HG03280 (cell line): Measurements from ENCODE around the gene OTOGL.
"Not testable (repeated sequence)": the region's sequence is repeated elsewhere in the genome, so short reads cannot be mapped to it uniquely, and the experiment has no call there.

Experiments
- ATAC-seq: cut with Tn5 transposase; IDR thresholded peaks from one replicate; pipeline ENCODE4 v1.9.1; 2021; ENCODE audit warnings: mild to moderate bottlenecking, moderate library complexity; ENCODE audit not compliant: unreplicated experiment

The OTOGL gene

DNA sequence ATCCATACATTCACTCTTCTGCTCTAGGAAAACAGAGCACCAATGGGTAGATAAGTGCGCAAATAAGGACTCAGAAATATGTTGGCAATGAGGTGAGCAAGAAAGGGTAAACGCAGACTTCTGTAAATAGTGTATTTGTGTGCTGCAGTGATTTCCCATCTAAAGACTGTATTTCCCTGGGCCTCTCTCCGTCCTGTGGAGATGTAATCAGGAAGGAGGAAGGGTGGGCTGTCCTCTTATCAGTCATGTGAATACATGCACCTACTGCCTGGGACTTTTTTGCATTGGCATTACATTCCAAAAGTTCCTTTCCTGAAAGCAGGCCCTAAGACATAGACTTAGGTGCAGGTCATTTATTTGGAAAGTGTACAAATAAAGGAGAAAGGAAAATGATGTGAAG is 114.5 kb downstream of the OTOGL start:
- ATAC-seq, result no peak

DNA sequence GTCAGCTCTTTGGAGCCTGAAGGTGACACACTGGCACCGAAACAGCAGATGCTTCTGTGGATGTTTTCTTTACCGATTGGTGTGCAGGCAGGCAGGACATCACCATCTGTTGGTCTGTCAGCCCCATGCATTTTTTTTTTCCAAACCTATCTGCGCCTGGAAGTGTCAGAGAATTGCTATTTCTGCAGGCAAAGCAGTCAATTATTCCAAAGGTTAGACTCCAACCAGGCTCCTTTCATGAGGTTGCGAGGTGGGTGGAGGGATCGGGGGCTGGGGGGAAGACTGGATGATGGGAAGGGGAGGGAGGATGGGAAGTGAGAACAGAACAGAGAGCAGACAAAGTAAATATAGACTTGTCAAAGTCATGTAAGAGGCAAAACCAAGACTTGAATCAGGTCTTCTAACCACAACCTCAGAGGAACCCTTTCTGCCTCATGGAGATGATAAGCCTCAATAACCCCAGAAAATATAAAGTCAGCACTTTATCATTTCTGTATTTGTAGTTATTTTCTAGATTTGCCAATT is 117.7 kb downstream of the OTOGL start:
- no peak for ATAC-seq

DNA sequence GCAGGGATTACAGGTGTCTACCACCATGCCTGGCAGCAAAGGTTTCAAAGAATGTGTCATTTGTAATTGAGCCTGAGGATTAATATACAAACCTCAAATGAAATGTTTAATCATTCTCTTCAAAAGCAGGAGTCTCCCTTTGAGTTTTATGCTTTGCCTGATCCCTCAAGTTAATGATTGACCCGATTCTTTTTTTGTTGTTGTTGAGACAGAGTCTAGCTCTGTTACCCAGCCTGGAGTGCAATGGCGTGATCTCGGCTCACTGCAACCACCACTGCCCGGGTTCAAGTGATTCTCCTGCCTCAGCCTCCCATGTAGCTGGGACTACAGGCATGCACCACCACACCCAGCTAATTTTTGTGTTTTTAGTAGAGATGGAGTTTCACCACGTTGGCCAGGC is 119.6 kb downstream of the OTOGL start:
- not testable (repeated sequence) for ATAC-seq

DNA sequence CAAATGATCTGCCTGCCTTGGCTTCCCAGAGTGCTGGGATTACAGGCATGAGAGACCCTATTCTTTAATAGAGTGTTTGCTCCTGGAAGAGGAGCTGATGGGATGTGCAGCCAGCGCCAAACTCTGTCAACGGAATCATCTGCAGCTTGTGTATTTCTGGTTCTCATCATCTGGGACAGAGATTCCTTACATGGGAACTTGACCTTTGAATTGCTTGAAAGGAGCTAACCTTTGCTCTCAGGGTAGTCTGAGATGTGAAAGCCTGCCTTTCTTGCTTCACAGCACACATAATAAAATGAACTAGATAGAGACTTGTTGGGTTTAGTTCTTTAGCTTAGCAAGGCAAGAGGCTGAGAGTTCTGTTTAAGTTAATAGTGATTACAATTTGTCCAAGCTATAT is 120.0 kb downstream of the OTOGL start:
- ATAC-seq, result no peak

DNA sequence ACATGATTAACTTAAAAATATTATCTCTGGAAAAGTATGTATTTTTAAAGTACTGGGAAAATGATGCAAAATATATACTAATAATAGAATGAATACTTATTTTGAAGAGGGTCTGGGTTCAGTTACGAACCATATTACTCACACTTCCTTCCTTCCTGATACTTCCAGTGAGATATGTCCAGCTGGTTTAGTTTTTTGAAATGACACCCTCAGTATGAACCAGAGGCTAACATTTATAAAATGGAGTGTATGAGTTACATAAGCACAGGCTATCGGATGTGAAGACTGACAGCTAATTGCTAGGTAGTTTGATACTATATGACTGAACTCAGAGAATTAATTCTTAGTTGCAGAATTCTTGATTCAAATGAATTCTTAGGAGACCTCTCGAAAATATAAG is 122.9 kb downstream of the OTOGL start:
- no peak for ATAC-seq

DNA sequence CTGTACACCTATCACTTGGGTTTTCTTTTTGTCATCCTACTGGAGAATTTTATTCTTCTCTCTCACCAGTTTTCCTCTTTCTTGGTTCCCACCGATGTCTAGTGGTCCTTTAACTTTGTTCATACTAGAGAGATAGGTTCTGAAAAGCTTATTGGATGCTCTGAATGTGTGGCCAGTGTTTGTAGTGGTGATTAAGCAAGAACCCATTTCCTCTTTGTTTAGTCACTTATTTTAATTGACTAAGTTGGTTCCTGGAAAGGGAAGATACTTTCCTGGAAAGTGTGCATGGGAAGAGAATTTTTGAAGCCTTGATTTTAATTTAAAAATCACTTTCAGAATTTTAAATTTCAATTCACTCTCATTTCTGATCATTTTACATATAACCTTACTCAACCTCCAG is 127.2 kb downstream of the OTOGL start:
- no peak for ATAC-seq

DNA sequence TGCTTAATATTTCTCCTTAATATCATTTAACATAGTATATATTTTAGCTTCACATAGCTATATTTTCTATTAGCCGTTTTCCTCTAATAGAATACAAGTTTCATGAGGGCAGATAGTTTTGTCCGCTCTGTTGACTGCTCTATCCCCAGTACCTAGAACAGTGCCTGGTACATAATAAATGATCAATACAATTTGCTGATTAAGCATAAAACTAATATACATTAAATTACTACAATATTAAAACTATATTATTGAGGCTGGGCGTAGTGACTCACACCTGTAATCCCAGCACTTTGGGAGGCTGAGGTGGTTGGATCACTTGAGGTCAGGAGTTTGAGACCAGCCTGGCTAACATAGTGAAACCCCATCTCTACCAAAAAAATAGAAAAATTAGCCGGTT is 128.6 kb downstream of the OTOGL start:
- ATAC-seq, result not testable (repeated sequence)

DNA sequence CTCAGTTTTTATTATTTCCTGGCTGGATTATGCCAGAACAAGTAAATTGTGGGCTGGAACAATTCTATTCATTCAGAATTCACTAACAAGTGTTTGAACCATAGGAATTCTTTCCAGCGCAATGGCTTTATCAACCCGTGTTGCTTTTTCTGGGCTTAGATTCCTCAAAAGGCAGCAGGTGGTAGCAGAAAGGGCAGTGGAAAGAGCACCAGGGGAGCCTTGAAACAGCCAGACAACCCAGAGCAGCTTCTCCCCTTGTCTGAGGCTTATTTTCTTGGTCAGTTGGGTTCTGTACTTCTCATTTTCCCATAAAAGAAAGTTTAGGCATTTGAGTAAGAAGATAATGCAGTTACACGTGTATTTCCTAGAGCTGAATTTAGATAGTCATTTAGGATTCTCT is 130.7 kb downstream of the OTOGL start:
- no peak for ATAC-seq

DNA sequence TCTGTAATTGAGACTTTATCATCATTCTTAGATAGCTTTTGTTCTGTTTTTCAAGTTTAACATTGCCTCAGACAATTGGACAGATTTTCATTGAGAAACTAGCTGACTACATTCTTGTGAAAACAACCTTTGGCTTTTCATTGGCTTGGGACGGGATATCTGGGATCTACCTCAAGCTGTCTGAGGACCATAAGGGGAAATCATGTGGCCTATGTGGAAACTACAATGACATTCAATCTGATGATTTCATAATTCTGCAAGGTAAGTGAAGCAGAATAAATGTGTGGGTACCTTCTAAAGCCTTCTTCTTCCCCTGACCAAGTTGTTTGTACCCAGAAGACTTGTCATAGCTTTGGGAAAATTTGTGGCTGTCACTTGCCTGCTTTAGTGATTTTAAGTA is 133.5 kb downstream of the OTOGL start:
- no peak for ATAC-seq

DNA sequence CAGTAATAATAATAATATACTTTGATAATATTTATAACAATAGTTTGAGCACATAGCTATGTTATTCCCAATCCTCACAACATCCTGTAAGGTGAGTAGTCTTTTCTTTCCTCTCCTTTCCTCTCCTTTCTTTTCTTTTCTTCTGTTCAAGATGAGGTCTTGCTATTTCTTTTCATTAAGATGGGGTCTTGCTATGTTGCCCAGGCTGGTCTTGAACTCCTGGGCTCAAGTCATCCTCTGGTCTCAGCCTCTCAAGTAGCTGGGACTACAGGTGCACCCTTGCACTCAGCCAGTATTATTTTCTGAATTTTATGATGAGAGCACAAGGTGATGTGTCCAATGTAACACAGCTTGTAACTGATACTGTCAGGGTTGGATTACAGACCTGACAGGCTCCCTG is 134.6 kb downstream of the OTOGL start:
- ATAC-seq, result no peak

DNA sequence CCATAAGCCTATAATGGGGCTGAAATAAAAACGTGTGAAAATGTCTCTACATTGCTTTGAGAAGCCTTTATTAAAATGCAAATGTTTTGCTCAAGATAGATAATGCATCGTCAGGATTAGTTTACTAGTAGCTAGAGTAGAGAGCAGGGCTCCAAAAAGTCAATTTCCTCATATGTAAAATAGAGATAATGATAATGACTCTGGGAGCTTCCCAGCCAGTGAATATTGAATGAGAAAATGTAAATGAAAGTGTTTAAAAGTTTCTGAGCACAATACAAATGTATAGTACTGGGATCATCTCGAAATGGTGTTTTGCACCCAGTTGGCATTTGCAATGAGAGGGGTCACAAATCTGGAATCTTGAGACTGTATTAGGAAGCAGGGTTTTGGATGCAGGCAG is 135.3 kb downstream of the OTOGL start:
- no peak for ATAC-seq

DNA sequence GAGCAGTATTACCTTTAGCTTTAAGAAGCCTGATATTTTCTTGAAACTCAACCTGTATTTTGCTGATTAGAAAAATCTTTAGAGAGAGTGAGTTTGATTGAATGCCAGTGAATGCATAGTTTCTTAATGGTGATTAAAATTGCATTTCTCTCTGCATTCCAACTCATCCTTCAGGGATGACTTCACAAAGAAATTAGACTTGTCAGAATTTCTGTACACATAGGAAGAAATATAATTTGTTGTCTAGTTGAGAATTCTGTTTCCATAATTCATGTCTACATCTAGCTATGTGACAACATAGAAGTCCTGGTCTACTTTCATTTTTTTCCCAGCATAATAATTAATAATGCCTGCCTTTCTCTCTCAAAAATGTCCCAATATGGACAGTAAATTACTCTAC is 136.6 kb downstream of the OTOGL start:
- ATAC-seq, result no peak

DNA sequence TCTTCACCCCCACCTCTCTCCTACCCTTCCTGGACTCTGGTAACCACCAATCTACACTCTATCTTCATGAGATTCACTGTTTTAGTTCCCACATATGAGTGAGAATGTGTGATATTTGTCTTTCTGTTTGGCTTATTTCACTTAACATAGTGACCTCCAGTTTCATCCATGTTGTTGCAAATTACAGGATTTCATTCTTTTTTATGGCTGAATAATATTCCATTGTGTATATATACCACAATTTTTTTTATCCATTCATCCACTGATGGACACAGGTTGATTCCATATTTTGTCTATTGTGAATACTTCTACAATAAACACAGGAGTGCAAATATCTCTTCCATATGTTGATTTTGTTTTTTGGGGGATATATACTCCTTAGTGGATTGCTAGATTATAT is 140.5 kb downstream of the OTOGL start:
- no peak for ATAC-seq

DNA sequence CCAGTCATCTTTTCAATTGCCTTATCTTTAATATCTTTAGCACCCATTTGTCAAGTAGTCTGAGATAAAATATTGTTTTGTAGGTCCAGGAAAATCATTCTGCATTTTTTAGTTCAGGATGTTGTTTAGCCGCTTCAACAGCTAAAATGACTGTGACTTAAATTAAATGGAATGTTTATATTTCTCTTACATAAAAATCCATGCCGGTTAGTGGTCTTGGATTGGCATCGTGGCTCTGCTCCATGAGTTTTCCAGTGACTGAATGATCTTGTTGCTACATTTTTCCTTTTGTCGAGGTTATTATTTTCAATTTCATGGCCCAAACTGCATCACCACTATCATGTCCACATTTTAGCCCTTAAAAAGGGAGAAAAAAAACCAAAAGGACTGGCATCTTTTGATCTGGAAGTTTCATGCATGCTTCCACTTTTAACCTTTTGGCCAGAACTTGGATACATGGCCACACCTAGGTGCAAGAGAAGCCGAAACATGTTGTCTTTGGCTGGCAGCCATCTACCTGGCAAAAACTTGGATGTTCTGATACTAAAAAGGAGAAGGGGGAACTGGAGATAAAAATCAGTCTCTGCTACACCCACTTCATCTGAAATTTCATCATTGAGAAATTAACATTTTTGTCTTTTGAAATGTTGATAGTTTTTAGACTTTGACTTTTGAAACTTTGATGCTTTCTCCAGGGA is 142.4 kb downstream of the OTOGL start:
- ATAC-seq, result no peak

DNA sequence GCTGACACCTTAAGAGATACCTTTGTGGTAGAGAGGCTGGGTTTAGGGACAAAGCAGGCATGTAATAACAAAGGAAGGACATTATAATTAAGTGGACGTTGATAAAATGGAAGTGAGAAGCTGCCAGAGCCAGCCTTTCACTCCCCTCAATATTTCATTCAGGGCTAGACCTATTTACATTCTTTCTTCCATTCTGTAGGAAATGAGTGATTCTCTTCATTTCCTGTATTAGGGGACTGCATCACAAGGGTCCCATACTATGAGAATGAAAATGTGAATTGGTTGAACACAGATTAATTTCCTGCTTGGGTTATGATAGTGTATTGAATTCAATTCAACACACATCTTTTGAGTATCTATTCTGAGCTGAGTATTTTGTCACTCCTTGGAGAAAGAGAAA is 143.0 kb downstream of the OTOGL start:
- ATAC-seq, result no peak

DNA sequence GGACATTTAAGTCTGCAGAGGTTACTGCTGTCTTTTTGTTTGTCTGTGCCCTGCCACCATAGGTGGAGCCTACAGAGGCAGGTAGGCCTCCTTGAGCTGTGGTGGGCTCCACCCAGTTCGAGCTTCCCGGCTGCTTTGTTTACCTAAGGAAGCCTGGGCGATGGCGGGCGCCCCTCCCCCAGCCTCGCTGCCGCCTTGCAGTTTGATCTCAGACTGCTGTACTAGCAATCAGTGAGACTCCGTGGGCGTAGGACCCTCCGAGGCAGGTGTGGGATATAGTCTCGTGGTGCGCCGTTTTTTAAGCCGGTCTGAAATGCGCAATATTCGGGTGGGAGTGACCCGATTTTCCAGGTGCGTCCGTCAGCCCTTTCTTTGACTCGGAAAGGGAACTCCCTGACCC is 150.2 kb downstream of the OTOGL start:
- ATAC-seq, result not testable (repeated sequence)

DNA sequence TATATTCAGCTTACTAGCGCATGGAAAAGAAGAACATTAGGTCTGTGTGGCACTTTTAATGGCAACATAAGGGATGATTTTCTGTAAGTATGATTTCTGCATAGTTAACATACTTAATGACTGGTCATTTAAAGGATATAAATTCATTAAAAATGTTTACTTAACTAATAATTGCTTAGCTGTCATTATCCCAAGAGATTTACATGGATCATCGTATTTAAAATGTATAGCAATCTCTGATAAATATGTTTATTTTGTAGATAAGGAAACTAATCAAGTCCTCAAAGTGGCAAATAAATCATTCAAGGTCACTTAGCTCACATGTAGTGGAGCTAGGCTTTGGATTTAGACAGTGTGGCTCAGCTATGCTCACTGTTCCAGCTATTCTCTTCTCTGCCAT is 158.6 kb downstream of the OTOGL start:
- no peak for ATAC-seq

DNA sequence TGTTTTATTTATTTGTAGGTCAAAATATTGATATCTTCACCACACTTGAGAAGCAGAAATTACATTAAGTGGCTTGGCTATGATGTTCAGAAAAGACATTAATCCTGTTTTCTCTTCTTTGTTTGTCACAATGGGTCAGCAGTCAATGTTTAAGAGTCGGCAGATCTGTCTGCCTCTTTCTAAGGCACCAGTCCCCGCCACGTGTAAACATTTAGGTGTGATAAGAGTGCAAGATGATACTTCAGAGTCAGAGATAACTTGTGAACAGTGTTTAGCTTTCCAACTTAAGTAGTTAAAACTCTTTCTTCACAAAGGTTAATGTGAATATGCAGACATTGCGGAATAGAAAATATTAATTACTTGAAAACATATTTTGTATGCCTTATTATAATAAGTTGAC is 160.9 kb downstream of the OTOGL start:
- no peak for ATAC-seq

DNA sequence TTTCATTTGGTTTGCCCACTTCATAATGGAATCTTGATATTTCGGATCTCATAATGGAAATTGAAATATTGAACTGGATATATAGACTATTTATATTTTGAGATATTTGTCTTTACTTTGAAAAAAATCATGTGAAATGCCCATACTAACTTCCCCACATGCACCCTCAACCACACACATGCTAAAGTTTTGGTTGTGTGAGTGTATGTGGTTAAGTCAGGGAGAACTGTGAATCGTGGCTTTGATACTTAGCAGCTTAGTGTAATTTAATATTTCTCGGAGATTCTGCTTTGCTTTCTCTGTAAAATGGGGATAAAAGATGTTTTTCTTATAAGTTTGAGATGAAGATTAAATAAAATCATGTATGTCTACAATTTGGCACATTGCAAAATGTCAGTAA is 162.1 kb downstream of the OTOGL start:
- ATAC-seq, result no peak

DNA sequence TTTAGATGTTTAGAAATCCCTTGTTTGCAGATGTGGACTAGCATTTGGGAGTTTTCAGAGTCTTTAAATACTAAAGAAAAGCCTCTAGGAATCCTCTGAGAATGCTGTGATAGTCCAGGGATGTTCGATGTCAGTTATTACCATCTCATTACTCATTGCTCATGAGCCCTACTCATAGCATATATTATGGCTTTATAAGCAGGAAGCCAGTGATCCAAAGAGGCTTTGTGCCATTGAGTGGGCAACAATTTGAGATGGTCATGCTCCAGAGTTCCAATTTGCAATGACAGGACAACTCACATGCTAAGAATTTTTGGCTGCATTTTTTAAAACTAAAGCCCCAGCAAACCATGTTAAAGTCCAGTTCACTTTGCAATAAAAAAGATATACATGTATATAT is 163.0 kb downstream of the OTOGL start:
- no peak for ATAC-seq

DNA sequence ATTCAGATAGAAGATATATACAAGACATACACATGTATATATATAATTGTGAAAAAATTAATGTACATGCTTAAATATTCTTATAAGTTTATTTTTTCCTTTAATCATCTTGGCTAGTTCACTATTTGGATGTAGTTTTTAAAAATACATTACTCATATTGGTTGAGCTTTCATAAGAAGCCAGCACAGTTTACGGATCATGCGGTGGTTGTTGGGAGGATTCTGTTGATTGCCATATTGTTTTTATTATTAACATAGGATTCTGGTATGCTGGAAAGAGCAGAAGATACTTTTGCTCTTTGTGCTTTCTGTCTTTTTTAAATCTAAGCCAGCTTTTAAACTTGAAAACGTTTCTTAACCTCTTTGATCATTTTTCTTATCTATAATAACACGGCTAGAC is 163.4 kb downstream of the OTOGL start:
- no peak for ATAC-seq

DNA sequence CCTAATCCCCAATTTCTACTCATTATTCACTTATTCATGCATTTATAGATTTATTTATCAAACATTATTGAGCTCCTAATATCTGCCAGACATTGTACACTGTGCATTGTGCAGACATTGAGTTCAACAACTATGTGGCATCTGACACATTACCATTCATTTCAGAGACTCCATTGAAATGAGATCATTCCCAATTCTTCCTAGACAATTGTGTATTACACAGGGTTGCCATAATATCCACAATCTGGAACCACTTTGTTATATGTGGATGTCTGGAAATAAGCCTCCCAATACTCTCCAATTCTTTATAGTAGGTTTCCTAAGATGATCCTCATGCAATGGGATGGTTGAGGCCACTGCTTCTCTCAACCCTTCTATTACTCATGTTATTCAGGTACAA is 165.0 kb downstream of the OTOGL start:
- no peak for ATAC-seq

DNA sequence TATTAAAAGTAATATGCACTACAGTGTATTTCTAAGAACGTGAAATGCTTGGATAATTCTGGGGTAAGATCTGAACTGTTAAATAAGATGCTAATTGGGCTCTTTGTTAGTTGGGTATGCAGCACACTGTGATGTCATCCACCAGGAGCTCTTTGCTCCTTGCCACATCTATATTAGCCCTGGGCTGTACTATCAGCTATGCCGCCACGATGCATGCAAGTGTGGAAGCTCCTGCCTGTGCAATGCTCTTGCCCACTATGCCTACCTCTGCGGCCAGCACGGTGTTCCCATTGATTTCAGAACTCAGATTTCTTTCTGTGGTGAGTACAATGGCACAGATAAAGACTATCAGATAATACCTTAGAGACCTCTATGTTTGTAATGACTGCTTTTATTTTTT is 165.6 kb downstream of the OTOGL start:
- no peak for ATAC-seq
